Measurements from ENCODE around the gene TMEM181. TPM values are rescaled to one million over a fixed set of nuclear protein-coding genes. Genes with fewer than 3 reads are reported as not detected.

The TMEM181 gene
- total and polyA plus RNA-seq, 2 experiments from 2014 or later, result 11.9 to 25.2 TPM

- TF ChIP-seq REST (IDR thresholded peaks at IDR 0.05; ENCODE audit: unreplicated experiment), result no peak
- no peak for TF ChIP-seq EZH2 (IDR thresholded peaks at IDR 0.05; ENCODE audit: low read depth, unreplicated experiment)
- TF ChIP-seq ZNF114 (CRISPR knock-in tag; IDR thresholded peaks at IDR 0.05), result no peak
- TF ChIP-seq JUNB (IDR thresholded peaks at IDR 0.05; ENCODE audit: unreplicated experiment), result no peak
- no peak for TF ChIP-seq NANOG (IDR thresholded peaks at IDR 0.05; ENCODE audit: borderline replicate concordance)
- TF ChIP-seq ZNF462 (CRISPR knock-in tag; IDR thresholded peaks at IDR 0.05), result no peak
- no peak for TF ChIP-seq POLR2AphosphoS5 (IDR thresholded peaks at IDR 0.05; ENCODE audit: low read depth)
- TF ChIP-seq EZH2phosphoT487 (IDR thresholded peaks at IDR 0.05; ENCODE audit: unreplicated experiment), result no peak
These were observed 124.4 kb downstream of the TMEM181 start (continued) for GRCh38 chr6:158684311-158684710.

All from GM23338 (cell line).